NCI-H774 (cell line): ENCODE measurements around the gene SEPTIN12.

Experiments used
- DNase-seq: peaks from one replicate; lab custom pipeline; 2025; lab: John Stamatoyannopoulos, UW

SEPTIN12 gene, protein sequence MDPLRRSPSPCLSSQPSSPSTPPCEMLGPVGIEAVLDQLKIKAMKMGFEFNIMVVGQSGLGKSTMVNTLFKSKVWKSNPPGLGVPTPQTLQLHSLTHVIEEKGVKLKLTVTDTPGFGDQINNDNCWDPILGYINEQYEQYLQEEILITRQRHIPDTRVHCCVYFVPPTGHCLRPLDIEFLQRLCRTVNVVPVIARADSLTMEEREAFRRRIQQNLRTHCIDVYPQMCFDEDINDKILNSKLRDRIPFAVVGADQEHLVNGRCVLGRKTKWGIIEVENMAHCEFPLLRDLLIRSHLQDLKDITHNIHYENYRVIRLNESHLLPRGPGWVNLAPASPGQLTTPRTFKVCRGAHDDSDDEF

DNA sequence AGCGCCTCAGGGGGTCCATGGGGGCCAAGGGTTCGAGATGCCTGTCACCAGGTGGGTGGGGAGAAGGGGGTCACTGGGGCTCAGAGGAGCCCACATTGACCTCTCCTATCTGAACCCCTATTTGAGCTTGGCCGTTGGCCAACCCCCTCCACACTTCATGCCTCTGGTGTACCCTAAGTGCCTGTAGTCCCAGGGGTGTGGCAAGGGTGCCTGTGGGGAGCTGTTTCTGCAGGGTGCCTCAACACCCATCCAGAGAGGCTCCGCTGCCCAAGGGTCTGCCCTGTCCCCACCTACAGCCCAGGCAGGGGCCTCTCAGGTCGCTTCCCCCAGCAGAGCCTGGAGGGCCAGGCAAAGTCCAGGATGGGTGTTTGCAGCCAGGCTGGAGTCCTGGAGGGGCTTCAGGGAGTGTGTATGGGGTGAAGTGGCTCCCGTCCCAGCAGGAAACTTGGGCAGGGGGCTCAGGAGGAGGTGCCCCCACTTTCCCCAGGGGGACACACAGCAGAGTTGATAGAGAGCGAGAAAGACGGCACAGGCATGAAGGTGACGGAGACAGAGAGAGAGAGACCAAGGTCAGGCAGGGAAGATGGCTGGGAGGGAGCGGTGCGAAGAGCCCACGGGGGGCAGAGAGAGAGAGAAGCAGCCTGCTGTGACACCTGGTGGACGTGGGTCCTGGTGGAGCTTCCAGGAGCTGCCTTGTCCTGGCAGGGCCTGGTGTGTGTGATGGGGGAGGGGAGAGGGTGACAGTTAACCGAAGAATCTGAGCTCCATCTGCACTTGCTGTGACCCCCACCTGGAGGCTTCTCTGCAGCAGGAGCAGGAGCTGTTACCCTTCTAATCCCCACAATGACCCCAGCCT is at the start of gene SEPTIN12:
TSS of gene SEPTIN12 (minus strand) at position 719 of the 856 bp plus-strand sequence. CDS start at position 19, 700 bp downstream.
- no peak for DNase-seq

DNA sequence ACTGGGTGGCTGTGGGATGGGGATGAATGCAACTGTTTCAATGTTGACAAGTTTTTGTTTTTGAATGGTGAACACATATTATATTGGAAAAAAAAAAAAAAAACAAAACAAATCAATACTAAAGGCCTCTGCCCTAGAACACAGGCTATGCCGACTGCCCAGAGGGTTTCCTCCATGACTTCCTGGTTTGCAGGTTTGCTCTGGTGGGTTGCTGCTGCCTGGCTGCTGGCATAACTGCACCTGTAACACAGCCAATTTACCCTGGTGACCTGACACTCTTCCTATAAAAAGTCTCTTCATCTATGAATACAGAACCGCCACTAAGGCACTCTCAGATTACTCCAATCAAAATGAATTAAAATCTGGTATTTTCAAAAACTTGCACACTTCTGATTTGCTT is 48.6 kb upstream of the SEPTIN12 start:
- no peak for DNase-seq

DNA sequence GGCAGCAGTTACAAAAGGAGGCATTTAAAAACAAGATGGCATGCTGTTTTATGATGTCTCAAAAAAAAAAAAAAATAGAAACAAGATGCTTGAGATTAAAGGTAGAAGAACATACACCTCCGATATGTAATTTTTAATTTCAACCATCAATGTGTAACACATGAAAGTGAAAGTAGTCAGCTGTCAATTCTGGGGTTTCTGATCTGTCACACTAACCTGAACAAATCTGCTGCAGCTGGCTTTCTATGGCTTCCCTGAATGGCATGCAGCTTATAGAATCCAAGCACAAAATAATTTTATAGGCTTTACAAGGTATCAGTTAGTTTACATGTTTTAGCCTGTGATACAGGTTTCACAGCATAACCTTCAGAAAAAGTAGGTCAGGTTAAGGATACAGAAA is 45.4 kb upstream of the SEPTIN12 start:
- no peak for DNase-seq

DNA sequence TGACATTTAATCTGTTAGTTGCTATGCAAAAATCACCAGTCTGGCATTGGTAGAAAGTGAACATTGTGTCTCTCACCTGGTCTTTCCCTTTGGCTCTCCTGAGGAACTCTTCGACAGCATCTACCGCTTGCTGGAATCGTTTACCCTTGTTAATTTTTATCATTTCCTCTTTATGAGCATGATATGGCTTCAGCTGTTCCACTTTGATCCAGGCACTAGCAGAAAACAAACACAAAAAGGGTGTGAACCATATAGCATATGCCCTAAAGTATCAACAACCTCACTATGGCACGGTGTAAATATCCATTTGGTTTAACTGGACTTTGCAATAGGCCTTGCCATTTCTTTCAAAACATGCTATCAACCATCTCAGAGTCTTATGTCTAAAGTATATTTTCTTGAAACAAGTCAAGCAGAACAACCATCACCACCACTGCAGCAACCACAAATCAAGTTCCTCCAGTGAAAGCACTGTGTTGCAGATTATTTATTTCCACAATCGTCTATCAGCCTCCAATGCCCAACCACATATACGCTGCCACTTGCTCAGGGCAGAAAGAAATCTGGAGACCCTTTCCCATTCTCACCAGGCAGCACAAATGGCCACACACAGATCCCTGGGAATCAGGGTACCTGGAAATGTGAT is 44.7 kb upstream of the SEPTIN12 start:
- DNase-seq: no peak

DNA sequence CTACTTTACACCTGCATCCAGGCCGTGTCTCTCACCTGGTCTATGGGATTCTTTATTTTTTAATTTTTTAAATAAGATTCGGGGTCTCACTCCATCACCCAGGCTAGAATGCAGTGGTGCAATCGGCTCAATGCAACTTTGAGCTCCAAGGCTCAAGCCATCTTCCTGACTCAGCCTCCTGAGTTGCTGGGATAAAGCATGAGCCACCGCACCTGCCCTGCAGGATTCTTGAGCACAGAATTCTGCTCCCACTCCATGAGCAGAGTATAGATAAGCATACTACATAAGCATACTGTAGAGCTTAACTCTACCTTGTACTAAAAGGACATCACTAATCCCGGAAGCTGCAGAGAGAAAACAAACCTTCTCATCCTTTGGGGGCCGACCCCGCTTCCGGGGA is 43.5 kb upstream of the SEPTIN12 start:
- no peak for DNase-seq

DNA sequence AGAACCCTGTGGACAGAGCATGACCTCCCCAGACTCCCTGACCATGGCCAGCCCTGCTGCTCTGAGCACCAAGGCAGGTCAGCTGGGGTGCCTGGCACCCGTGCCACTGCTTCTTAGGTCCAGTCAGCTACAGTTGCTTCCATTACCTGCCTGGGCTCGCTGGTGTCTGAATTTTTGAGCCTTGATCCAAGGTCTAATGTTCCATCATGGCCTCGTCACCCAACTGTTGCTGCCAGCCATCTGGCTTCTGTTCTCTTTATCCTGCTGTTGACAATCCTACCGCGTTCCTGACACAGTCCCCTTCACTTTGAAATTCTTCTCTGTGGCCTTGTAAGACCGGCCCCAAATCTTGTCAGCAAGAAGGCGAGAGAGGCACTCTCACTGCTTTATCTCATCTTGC is 42.3 kb upstream of the SEPTIN12 start:
- no peak for DNase-seq

DNA sequence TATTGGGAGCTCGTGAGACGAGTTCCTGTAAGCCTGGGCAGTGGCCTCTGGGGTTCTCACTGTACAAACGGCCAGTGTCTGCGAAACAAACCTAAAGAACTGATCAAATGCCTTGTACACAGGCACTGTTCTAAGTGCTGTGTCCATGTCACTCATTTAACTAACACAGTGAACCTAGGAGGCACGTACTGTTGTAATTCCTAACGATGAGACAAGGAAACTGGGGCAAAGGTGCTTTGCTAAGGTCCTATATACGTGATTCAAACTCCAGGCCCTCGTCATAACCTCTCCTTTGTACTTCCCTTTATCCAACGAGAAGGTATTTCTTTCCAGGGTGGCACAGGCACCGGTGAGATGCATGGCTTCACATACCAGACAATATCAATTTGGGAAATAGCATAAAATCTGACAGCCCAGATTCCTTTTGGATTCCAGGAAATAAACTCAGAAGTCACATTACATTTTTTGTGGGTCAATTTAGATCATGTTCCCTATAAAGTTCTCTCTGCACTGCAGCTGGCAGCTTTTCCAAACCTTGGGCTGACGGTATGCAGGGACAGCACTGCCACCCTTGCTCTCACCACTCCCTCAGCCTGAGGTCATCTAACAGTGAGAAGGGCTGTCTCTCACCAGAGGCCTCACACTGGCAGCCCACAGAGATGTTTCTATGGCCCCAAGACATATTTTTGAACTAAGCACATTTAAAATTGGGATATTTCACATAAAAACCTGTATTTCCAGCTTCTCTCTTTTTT is 40.6 kb upstream of the SEPTIN12 start:
- no peak for DNase-seq

DNA sequence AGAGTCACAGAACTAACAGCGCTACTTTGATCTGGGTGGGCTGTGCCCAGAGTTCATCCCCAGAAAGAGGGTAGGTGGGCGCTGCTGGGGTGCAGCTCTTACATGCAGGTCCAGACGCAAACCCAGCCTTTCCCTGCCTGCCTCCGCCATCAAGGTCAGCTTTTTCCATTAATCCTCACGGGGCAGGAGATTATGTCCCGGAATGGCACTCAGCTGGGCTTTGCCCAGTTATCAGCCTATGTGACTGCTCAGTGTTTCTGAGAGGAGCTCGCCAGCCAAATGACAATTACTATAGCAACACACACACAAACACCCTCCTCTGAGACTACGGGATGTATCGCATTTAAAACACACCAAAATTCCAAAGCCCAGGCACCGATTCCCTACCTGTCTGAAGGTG is 38.8 kb upstream of the SEPTIN12 start:
- no peak for DNase-seq

DNA sequence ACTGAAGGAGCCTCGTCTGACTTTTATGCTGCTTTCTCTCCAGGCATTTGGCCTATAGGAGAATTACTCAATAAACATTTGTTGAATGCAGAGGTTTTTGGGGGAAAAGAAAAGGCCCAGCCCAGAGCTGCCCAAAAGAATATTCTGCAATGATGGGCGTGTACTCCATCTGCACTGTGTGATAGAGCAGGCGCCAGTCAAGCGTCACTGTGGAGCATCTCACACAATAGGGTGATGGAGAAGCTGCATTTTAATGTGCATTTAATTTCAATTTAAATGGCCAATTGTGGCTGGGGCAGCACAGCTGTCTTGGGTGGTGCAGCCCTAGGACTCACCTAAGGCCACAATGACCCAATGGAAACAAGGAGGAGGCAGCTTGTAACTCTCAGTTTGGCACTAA is 38.4 kb upstream of the SEPTIN12 start:
- no peak for DNase-seq

DNA sequence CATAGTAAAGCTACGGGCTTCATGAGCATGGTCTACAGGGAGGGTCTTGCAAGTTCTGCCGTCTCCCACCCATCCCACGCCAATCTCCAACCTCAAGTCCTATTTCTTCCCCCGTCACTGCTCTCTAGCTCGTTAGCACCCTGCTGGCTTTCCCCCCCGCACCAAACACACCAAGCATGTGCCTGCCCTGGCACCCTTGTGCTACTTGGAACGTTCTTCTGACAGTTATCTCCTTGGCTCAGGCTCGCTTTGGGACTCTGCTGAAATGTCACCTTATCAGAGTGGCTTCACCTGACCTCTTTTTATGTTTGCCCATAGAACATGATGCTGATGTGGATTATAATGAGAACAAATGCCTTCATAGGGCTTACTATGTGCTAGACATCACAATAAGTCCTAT is 37.1 kb upstream of the SEPTIN12 start:
- DNase-seq: no peak

DNA sequence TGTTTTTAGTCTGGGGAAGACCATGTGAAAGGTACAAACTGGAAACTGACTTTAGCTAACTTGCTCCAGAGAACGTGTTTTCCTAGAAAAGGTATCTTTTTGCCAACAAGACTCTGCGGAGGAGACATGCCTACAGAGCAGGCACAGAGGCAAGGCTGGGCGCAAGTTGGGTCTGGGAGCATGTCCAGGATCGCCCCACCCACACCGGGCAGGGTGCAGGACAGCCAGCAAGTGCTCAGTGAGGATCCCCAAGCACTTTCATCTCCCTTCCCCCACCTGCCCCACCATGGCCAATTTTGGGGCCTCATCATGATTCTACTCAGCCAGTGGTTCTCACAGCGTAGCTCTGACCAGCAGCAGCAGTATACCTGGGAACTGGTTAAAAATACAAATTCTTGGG is 32.5 kb upstream of the SEPTIN12 start:
- DNase-seq: no peak

DNA sequence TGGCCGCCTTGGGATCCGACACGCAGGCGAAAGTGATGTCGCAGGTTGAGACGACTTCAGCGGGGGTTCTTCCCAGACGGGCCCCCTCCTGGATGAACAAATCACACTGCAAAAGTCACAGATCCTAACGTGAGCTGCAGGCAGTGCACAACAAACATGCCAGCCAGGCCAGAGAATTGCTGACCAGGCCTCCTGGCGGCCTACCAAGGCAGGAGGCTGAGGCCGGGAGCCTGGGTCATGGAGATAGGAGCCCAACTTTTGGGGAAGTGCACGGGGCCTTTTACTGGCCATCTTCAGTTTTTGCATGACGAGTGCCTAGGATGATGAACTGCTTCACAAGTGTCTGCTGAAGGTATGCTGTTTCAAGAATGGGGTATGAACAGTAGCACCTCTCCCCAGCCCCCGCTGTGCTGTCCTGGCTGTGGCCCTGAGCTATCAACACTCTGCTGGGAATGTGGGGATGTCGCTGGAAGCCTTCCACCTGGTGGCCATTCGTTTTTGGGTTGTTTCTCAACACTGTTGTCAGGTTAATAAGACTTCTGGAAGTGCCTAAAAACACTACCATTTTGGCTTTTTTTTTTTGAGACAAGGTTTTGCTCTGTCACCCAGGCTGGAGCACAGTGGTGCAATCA is 26.5 kb upstream of the SEPTIN12 start:
- DNase-seq: no peak

DNA sequence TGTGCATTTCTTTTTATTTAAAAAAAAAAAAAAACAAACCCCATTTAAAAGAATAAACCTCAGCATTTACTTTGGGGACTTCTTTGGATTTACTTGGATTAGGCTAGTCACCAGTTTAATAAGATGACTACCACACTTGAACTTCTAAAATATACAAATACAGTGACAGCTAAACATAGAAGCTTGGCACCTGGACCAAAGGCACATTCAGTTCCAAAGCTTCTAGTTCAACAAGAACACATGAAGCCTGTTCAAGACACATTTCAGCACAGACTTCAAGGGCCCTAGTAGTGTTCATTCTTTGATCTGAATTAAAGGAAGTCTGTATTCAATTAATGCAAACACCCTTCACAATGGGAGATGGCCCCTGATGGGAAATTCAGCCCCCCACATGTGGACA is 25.9 kb upstream of the SEPTIN12 start:
- DNase-seq: no peak

DNA sequence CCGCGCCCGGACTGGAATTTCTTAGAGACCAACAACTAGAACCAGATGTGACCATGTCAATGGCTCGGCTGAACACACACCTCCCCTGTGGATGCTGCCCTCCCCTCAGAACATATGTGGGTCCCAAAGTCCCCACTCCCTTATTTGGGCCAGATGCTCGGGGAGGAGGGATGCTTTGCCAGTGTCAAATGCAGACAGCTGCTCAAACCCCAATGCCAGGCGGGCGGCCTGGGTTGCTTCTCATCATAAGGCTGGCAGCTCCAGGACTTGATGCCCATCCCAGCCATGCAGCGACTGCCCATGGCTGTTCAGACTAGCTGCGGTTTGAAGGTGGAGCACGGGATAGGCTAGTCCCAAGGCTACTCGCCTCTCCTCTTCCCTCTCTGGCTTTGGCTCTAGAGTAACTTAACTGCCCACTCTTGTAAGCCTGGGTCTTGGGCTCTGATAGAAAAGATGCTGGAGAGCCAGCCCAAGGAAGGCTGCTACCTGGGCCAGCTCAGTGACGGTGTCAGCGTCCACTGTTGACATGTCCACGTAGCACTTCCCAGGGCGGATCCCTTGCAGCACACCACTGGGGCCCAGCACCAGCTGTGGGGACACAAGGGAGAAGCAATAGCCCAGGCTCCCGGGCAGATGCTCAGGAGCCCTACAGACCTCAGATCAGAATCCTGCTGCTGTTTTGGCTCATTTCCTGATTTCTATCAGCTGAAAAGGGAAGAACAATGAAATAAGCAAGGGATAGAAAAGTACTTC is 25.3 kb upstream of the SEPTIN12 start:
- no peak for DNase-seq

DNA sequence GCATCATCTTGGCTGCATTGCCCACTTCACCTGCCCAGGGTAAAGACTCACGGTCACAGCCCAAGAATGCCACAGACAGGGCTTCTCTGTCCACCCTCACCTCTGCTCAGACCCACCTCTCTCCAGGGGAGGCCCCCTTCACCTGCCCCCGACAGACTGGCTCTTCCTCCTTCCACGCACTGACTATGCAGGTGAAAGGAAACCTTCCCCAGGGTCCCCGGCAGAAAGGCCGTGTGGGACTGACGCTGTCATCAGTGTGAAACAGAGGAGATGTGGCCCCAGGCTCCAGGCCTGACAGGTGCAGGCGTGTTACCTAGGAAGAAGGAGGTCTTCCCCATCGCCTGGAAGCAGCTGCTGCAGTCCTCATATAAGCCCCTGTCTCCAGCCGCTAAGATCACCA is 23.6 kb upstream of the SEPTIN12 start:
- no peak for DNase-seq

DNA sequence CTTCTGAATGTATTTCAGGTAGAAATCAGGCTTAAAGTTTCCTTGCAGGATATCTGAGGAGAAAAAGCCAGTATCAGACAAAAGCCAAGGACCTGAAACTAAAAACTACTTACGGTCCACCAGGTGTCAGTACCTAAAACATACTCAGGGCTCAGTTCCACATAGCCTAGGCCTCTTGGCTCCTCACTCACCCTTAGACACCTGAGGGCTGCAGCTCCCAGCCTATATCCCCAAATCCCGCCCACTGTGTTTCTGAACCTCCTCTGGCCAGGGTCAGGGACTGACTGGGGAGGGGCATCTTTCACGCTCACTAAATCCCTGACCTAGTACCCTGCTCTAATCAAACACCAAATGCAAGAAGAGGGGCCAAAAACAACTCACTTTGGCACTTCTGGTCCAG is 23.1 kb upstream of the SEPTIN12 start:
- no peak for DNase-seq

DNA sequence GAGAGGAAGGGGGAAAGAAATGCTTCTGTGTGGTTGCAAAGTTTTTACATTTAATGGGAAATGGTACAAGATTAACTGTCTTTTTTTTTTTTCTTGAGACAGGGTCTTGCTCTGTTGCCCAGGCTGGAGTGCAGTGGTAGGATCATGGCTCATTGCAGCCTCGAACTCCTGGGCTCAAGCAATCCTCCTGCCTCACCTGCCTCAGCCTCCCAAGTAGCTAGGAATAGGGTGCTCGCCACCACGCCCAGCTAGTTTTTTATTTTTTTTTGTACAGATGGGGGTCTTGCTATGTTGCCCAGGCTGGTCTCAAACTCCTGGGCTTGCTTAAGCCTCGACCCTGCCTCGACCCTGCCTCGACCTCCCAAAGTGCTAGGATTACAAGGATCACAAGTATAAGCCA is 18.1 kb upstream of the SEPTIN12 start:
- no peak for DNase-seq

DNA sequence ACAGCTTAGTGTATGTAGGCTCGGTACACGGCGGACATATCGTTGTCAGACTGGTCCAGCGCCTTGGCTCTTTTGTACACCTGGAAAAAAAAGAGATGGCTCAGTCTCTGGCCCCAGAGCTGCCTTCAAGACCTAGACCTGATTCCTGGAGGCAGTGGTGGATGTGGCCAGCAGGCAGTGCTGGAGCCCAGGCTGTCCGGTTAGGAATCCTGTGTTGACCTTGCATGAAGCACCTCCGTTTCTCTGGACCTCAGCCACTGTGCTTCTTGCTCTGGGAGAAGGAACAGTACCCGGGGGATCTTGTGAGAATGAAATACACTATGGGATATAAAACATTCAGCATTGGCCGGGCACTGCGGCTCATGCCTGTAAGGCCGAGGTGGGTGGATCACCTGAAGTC is 17.1 kb upstream of the SEPTIN12 start:
- no peak for DNase-seq

DNA sequence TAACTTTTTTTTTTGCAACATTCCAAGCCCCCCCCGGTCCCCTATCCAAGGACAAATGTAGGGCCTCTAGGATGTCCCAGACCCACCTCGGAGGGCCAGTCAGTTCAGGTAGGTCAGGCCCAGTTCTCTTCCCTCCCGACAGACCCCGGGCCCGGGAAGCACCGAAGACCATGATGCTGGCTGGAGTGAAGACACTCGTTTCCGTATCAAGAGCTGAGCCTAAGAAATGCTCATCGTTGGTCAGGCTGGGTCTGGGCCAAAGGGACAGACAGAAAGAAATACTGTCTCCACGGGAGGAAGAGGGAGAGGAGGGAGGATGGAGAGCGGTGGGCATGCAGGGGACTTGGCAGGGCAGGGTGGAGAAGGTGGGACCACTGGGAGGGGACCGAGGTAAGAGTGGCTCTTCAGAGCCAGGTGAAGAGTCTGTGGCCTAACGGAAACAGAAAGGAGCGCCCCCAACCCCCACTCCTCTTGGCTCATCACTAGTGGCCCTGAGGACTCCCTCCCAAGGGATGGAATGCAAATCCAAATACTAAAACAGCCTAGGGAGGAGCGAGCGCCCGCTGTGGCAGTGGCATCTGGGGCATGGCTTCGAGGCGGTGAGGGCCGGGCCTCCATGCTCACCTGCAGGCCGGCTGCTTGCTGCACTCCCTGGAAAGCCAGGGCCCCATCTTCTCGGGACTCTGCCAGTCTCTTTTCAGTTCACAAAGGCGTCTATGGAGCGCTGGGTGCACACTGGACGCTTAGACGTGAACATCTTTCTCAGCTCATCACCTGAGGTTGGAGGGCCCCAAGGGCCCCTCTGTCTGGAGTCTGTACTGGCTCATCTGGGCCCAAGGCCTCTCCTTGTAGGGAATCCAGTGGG is 16.0 kb upstream of the SEPTIN12 start:
- no peak for DNase-seq

DNA sequence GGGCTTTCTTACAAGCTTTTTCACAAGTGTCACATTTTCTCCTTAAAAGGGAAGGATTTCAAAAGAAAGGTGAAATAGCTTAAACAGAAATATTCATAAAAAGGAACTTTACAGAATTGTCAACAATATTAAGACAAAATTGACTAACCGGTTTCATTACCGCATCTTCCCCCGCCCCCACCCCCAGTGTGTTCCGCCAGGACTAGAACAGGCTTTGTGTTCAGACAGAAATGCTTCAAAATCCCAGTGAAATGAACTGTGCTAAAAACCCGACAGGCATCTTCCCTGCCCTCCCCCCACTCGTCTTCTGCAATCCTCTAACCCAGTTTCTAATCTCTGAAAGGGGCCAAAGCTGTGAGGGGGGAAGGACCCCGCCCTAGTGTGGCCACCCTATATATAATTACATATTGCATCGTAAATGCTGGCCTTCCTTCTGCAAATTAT is 15.3 kb upstream of the SEPTIN12 start:
- no peak for DNase-seq
